ENCODE measurements around the gene OR10H3.

- TF ChIP-seq, protein P1, sequence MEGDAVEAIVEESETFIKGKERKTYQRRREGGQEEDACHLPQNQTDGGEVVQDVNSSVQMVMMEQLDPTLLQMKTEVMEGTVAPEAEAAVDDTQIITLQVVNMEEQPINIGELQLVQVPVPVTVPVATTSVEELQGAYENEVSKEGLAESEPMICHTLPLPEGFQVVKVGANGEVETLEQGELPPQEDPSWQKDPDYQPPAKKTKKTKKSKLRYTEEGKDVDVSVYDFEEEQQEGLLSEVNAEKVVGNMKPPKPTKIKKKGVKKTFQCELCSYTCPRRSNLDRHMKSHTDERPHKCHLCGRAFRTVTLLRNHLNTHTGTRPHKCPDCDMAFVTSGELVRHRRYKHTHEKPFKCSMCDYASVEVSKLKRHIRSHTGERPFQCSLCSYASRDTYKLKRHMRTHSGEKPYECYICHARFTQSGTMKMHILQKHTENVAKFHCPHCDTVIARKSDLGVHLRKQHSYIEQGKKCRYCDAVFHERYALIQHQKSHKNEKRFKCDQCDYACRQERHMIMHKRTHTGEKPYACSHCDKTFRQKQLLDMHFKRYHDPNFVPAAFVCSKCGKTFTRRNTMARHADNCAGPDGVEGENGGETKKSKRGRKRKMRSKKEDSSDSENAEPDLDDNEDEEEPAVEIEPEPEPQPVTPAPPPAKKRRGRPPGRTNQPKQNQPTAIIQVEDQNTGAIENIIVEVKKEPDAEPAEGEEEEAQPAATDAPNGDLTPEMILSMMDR (IDR thresholded peaks at IDR 0.05 in 4 of 5, conservative IDR thresholded peaks at IDR 0.05 in 1 of 5) = no peak
- TF ChIP-seq POLR2A (IDR thresholded peaks at IDR 0.05) = no peak
Measured at GRCh38 chr19:15702534-15702930, 35.3 kb upstream of the OR10H3 start.

All from gastrocnemius medialis (tissue), 4 donors.